GM23248 (cell line): Measurements from ENCODE around the gene GNG8. TPM values are rescaled to one million over a fixed set of nuclear protein-coding genes. Genes with fewer than 3 reads are reported as not detected.

Experiments used
- DNase-seq: peaks from one replicate; pipeline ENCODE4 v3.0.0-alpha.2; 2015
- H2AFZ ChIP-seq: fragments of 200-600 bp; sonication (generic); 2 replicates; pipeline ENCODE4 v1.6.1; 2016; ENCODE audit warnings: antibody characterized with exemption
- H3F3A ChIP-seq: fragments of 200-600 bp; sonication (generic); 2 replicates; pipeline ENCODE4 v1.6.1; 2016; ENCODE audit warnings: mild to moderate bottlenecking, antibody characterized with exemption, mixed run types; ENCODE audit not compliant: insufficient read depth
- H3K27ac ChIP-seq: fragments of 200-600 bp; sonication (generic); 2 replicates; pipeline ENCODE4 v1.5.1; 2016; ENCODE audit warnings: mild to moderate bottlenecking
- H3K27me3 ChIP-seq: fragments of 200-600 bp; sonication (generic); replicated peaks from 2 replicates; pipeline ENCODE4 v1.6.1; 2016; ENCODE audit warnings: mild to moderate bottlenecking; ENCODE audit not compliant: insufficient read depth
- H3K36me3 ChIP-seq: fragments of 200-600 bp; sonication (generic); 2 replicates; pipeline ENCODE4 v1.6.1; 2016; ENCODE audit warnings: low read depth, mild to moderate bottlenecking
- H3K4me1 ChIP-seq: fragments of 200-600 bp; sonication (generic); 2 replicates; pipeline ENCODE4 v1.6.1; 2016; ENCODE audit warnings: mild to moderate bottlenecking; ENCODE audit not compliant: insufficient read depth
- H3K4me2 ChIP-seq: fragments of 200-600 bp; sonication (generic); one replicate; pipeline ENCODE4 v1.6.1; 2016; ENCODE audit warnings: mild to moderate bottlenecking; ENCODE audit not compliant: unreplicated experiment
- H3K4me3 ChIP-seq: fragments of 200-600 bp; sonication (generic); 2 replicates; pipeline ENCODE4 v1.5.1; 2016; ENCODE audit warnings: mild to moderate bottlenecking
- H3K79me2 ChIP-seq: fragments of 200-600 bp; sonication (generic); 2 replicates; pipeline ENCODE4 v1.6.1; 2016; ENCODE audit warnings: mild to moderate bottlenecking; ENCODE audit not compliant: insufficient read depth
- H3K9ac ChIP-seq: fragments of 200-600 bp; sonication (generic); 2 replicates; pipeline ENCODE4 v1.6.1; 2016; ENCODE audit warnings: mild to moderate bottlenecking
- H3K9me2 ChIP-seq: fragments of 200-600 bp; sonication (generic); 2 replicates; pipeline ENCODE4 v1.6.1; 2016; ENCODE audit warnings: mixed run types, mild to moderate bottlenecking, moderate library complexity; ENCODE audit not compliant: insufficient read depth
- H3K9me3 ChIP-seq: fragments of 200-600 bp; sonication (generic); one replicate; pipeline ENCODE4 v1.6.1; 2017; ENCODE audit warnings: low read depth
- H4K20me1 ChIP-seq: fragments of 200-600 bp; sonication (generic); 2 replicates; pipeline ENCODE4 v1.6.0; 2016; ENCODE audit not compliant: insufficient read depth
- EZH2 ChIP-seq: fragments of 200-600 bp; sonication (generic); IDR thresholded peaks from 2 replicates; pipeline ENCODE4 v1.6.1; 2018; ENCODE audit warnings: antibody characterized with exemption, mild to moderate bottlenecking; ENCODE audit not compliant: insufficient read depth, poor library complexity, severe bottlenecking
- EZH2phosphoT487 ChIP-seq: fragments of 200-600 bp; sonication (generic); IDR thresholded peaks from 2 replicates; pipeline ENCODE4 v1.6.1; 2018; ENCODE audit warnings: antibody characterized with exemption, moderate library complexity, mild to moderate bottlenecking, low read depth; ENCODE audit not compliant: insufficient read depth
- WGBS, 2 experiments: methylation state at CpG; one replicate each; pipeline ENCODE4 v1.1.6; 2015 to 2017; ENCODE audit warnings: low lambda C conversion rate in 2 of 2, low coverage in 1 of 2; ENCODE audit errors: missing lambda C conversion rate in 2 of 2; 5-methylcytosine and 5-hydroxymethylcytosine counted together
- in situ Hi-C: fragments of 300-500 bp; cut with MboI; formaldehyde crosslinking; loops from 2 replicates; pipeline ENCODE4 v1.15.0; 2020
- polyA plus RNA-seq: library from polyadenylated mRNA; unstranded; fragments of >200 nt; fragmentation: Nextera tagmentation; extraction: Ambion mirVana; gene quantifications from 2 replicates; pipeline ENCODE4 v1.2.1, GENCODE V29; 2016
- total RNA-seq: library from RNA; depleted of rRNA; stranded (reverse); fragments of >200 nt; shearing (Covaris generic); gene quantifications from 2 replicates; pipeline ENCODE4 v1.2.3, GENCODE V29; 2014; rRNA removed

Gene GNG8
- total RNA-seq = not detected in 2 replicates
- not detected in 2 replicates for polyA plus RNA-seq

DNA sequence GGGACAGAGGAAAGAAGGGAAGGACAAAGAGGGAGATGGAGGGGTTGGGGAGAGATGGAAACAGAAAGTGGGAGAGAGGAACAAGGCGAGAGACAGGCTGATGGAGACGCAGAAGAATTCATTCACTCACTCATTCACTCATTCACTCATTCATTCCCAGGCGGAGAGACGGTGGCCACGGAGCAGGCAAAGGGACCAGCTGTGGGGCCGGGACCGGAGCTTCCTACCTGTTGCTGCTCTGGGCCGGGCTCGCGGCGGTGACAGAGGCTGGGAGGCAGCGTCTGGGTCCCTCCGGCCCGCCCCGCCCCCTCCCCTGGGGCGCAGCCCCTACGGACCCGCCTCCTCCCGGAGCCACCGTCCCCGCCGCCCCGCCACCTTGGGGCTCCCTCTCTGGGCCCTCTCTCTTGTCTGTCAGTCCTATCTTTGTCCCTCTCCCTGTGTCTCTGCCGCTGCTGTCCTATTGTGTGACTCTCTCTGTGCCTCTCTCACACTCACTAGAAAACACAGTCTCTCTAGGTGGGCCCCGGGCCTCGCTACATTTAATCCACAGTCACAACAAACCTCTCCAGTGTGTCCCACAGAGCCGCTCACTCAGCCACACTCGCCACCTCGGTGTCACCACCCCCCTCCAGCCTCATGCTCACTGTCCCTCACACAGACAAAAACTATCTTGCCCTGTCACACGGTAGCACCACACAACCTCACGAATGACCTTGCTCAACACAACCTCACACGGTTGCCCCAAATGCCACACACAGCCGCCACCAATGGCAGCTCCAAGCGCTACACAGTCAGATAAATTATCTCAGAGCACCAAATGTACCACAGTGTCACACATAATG is at the start of gene GNG8:
Gene GNG8 (minus strand): TSS at position 283 of the 842 bp plus-strand sequence. CDS start 1,520 bp downstream, outside the sequence.
- DNase-seq = no peak
- H3K9me2 ChIP-seq = no peaks in the 10 kb centered on the region
- no peaks in the 10 kb centered on the region for H3K27me3 ChIP-seq
- WGBS, 2 experiments = 60 to 61% methylated on average over 17 to 33 of the region's 34 CpGs
- no peak within 1 kb of the TSS for H3K27ac ChIP-seq
- H3K79me2 ChIP-seq = no peaks in the 10 kb centered on the region
- no peak within 1 kb of the TSS for H3K9ac ChIP-seq
- no peaks in the 10 kb centered on the region for H3K36me3 ChIP-seq
- no peaks in the 10 kb centered on the region for H4K20me1 ChIP-seq
- in situ Hi-C loops = no loop called here
- H3K4me1 ChIP-seq = peaks cover 14% of the 10 kb centered on the region
- TF ChIP-seq EZH2phosphoT487 (no peak), EZH2 (no peak)
- no peak within 1 kb of the TSS for H3K4me2 ChIP-seq
- H3K4me3 ChIP-seq = no peak within 1 kb of the TSS
- no peak within 1 kb of the TSS for H2AFZ ChIP-seq
- peaks cover 11% of the 10 kb centered on the region; the same call in 1 of the 2 replicates for H3F3A ChIP-seq
- H3K9me3 ChIP-seq = no peaks in the 10 kb centered on the region

- H3K9ac ChIP-seq = no peak overlapping the region
- no peaks in the 10 kb centered on the region for H3F3A ChIP-seq
- no peak overlapping the region for H3K4me3 ChIP-seq
- no peaks in the 10 kb centered on the region for H3K4me1 ChIP-seq
- H3K79me2 ChIP-seq = no peaks in the 10 kb centered on the region
- no peak overlapping the region for H3K4me2 ChIP-seq
- DNase-seq = no peak
- no peaks in the 10 kb centered on the region for H3K9me3 ChIP-seq
- WGBS, 2 experiments = 62 to 90% methylated on average over 2 to 3 of the region's 3 CpGs
- H2AFZ ChIP-seq = no peak overlapping the region
- peaks cover 22% of the 10 kb centered on the region for H3K36me3 ChIP-seq
- no peaks in the 10 kb centered on the region for H3K9me2 ChIP-seq
- TF ChIP-seq EZH2phosphoT487 = no peak
- no peak for TF ChIP-seq EZH2
- in situ Hi-C loops = no loop called here
- H4K20me1 ChIP-seq = no peaks in the 10 kb centered on the region
- no peak overlapping the region for H3K27ac ChIP-seq
- H3K27me3 ChIP-seq = no peaks in the 10 kb centered on the region
Measured at GRCh38 chr19:46685189-46685588, 49.2 kb upstream of the GNG8 start.

DNA sequence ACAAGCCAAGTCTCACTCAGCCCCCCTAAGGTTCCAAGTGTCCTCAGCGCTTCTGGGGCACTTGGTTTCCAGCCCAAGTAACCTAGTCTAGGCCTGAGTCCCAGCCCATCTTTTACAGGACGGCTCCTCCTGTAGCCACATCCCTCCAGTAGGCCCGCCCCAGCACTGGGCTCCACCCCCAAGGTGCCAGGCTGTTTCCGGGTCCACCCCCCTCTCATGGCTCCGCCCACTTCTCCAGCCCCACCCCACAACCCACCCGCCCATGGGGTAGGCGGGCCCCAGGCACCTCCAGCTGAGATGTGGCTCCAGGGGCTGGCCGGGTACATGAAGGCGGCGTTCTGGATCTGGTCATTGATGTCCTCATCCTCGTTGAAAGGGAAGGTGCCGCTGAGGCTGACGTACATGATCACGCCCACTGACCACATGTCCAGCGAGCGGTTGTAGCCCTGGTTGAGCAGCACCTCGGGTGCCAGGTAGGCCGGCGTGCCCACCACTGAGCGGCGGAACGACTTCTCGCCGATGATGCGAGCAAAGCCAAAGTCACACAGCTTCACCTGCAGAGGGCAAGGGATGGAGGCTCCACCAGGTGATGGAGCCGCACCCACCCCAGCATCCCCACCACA is 42.2 kb upstream of the GNG8 start:
- Histone ChIP-seq H3K4me2 (no peak overlapping the region), H3F3A (no peaks in the 10 kb centered on the region), H3K27ac (no peak overlapping the region), H3K9ac (no peak overlapping the region), H3K4me3 (no peak overlapping the region), H3K79me2 (no peaks in the 10 kb centered on the region), H3K4me1 (no peaks in the 10 kb centered on the region), H4K20me1 (no peaks in the 10 kb centered on the region), H3K27me3 (no peaks in the 10 kb centered on the region), H3K36me3 (no peaks in the 10 kb centered on the region), H3K9me2 (no peaks in the 10 kb centered on the region), H3K9me3 (no peaks in the 10 kb centered on the region), H2AFZ (no peak overlapping the region)
- TF ChIP-seq EZH2phosphoT487 = no peak
- TF ChIP-seq EZH2 = no peak
- 87 to 94% methylated on average over 21 to 26 of the region's 26 CpGs for WGBS, 2 experiments
- DNase-seq = peak; percentile 33
- in situ Hi-C loops = no loop called here

GRCh38 chr19:46674416-46675178 is 38.6 kb upstream of the GNG8 start:
- Histone ChIP-seq H3K27ac (no peak overlapping the region), H3K36me3 (no peaks in the 10 kb centered on the region), H4K20me1 (no peaks in the 10 kb centered on the region), H3K4me1 (peaks cover 9% of the 10 kb centered on the region), H3K27me3 (no peaks in the 10 kb centered on the region), H3K9me2 (no peaks in the 10 kb centered on the region), H2AFZ (no peak overlapping the region), H3K9me3 (no peaks in the 10 kb centered on the region), H3K79me2 (no peaks in the 10 kb centered on the region), H3K4me2 (no peak overlapping the region), H3F3A (peaks cover 16% of the 10 kb centered on the region), H3K9ac (no peak overlapping the region), H3K4me3 (no peak overlapping the region)
- no peak for DNase-seq
- TF ChIP-seq EZH2 (no peak), EZH2phosphoT487 (no peak)
- in situ Hi-C loops = no loop called here
- 91 to 93% methylated on average over 21 of the region's 21 CpGs for WGBS, 2 experiments
